HG03064 (cell line): ENCODE measurements around the gene SH3D19.

Source experiments
- ATAC-seq: cut with Tn5 transposase; IDR thresholded peaks from one replicate; pipeline ENCODE4 v1.9.1; 2021; ENCODE audit warnings: low read depth; ENCODE audit not compliant: unreplicated experiment

SH3D19 gene

DNA sequence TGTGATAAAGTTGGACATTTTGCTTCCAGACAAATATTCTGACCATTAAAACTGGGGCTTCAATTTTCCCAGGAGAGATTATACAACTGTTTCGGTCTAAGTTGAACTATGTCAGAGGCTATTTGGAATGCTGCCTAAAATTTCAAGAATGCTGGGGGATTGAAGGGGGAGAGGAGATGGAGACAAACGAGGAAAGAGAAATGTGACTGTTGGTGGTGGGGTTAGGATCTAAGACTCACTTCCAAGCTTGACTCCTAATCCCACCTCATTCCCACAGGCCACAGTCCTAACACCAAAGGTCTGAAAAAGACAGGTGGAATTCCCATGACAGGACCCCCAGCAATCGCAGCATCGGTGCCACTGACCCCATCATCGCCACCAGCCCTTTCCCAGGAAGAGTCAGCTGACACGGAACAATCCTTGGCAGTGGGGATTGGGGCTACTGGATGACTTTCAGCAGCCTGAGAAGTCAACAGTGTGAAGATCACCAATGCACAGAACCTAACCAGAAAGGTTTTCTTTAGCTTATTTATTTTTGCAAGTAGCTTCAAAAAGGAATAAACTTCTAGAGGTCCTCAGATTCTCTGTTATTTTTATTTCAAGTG is 122.5 kb downstream of the SH3D19 start:
- ATAC-seq: no peak

GRCh38 chr4:151202381-151202780 is 123.0 kb downstream of the SH3D19 start:
- no peak for ATAC-seq

DNA sequence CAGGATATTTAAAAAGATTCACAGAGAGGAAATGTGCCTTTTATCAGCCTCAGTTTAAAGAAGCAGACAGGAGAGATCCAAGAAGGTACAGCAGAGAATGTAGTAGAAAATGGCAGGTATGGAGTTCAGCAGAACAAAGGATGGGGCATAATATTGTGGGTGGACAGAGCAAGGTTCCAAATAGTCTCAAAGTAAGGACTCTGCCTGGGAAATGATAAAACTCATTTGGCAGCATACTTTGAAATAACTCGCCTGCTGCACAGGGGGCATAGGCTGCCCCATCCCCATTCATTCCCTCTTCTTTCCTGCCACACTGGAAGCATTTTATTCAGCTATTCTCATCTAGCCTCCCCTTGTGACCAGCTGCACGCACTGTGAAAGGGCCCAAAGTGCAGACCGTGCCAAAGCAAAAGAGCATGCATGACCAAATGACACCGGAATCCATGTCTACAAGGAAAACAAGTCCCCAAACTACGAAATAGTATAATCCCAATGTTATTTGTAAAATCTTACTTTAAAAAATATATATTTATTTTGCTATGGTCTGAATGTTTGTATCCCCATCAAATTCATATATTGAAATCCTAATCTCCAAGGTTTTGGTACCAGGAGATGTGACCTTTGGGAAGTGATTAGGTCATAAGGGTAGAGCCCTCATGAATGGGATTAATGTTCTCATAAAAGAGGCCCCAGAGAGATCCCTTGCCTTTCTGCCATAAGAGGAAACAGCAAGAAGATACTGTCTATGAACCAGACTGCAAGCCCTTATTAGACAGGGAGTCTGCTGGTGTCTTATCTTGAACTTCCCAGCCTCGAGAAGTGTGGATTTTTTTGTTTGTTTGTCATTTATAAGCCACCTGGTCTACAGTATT is 125.8 kb downstream of the SH3D19 start:
- no peak for ATAC-seq

DNA sequence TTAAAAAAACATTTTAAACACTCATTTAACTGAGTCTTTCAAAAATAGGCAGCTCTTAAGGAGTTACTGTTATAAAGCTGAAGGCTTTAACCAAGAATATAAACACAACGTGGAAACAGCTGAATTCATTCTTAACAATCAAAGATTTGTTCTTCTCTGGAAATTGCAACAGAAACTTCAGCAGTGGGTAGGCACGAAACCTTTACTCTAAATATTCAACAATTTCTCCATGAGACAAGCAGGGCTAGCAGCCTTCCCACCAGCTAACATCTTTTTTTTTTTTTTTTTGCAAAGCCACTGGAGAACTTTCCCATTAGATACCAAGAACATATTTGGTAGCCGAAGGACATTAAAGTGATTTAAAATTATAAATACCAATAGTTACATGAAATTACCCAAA is 126.7 kb downstream of the SH3D19 start:
- ATAC-seq: no peak

DNA sequence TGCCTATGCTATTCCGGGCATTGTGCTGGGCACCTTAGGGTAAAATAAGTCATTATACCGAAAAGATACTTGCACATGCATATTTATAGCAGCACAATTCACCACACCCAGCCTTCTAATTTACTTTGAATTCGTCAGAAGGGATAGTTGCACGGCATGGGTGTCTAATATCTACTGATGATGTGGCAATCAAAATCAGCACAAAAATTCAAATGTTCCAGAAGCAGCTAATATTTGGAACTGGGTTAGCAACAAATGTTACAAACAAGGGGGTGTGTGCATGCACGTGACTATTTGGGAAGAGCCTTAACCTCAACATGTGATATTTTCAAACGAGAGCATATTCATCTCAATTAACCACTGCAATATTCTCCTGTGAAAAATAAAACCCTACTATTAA is 128.2 kb downstream of the SH3D19 start:
- no peak for ATAC-seq

DNA sequence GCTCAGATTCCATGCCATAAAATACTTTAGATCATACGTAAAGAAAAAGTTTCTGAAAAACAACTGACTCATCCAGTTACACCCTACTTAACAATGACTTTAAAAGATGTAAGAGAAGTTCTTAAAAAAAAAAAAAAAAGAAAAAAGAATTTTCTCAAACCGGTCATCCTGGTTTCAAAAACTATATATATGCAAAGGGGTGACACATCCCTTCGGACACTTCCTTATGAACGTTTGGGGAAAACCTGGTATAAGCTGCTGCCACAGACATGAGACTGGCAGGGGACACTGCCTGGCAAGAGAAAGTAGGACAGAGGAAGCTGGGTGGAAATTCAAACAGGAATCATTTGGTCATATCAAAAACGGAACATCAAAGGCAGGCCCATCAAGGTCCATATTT is 129.6 kb downstream of the SH3D19 start:
- no peak for ATAC-seq

DNA sequence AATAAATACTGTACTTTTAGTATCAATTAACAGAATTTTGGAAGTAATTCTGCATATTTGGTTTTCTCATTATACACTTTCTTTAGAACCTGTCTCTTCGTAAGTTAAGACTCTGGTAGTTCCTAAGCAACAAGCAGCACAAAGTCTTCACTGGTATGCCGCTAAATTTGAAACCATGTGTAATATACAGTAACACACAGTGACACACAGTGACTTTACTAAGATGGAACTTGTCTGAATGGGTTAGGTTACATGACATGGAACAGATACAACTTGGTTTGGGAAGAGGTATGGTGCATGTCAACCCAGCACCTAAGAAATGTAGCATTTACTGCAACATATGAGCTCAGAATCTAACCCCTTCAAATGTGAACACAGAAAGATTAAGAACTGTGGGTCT is 132.0 kb downstream of the SH3D19 start:
- no peak for ATAC-seq

- ATAC-seq: no peak
These were observed 132.7 kb downstream of the SH3D19 start for GRCh38 chr4:151192556-151193235.

- ATAC-seq: no peak
These were observed 140.6 kb downstream of the SH3D19 start for GRCh38 chr4:151184523-151185458.

- no peak for ATAC-seq
These were observed 142.9 kb downstream of the SH3D19 start for GRCh38 chr4:151182455-151182996.

- ATAC-seq: no peak
These were observed 148.7 kb downstream of the SH3D19 start for GRCh38 chr4:151176685-151177084.

DNA sequence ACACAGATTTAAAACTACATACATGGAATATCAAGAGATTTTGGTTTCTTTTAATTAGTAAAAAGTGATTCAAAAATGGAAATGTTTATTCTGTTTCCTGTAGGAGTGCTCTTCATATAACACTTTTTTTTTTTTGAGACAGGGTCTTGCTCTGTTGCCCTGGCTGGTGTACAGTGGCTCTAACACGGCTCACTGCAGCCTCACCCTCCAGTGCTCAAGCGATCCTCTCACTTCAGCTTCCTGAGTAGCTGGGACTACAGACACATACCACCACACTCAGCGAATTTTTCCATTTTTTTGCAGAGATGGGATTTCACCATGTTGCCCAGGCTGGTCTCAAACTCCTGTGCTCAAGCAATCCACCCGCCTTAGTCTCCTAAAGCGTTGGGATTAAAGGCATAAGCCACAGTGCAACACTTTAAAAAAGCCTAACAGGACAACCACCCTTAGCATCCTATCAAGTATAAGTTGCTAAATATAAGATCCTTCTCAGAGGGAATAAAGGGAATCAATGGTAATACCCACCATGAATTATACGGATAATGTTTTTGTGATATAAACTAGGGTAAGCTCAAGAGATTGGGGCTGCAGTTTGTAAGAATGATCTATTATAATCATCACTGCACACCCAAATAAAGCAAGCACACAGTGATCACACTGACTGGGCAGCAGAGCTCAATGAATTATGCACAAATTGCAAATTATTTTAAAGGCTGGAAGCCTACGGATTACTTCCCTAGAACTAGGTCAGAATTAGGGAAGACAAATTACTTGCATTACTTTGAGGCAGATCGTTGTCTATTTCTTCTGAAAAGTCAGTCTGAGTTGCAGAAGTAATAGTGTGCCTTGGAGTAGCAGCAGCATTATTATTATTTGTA is 149.4 kb downstream of the SH3D19 start:
- ATAC-seq: no peak

GRCh38 chr4:151175233-151175632 is 150.2 kb downstream of the SH3D19 start:
- ATAC-seq: no peak

GRCh38 chr4:151174784-151175183 is 150.6 kb downstream of the SH3D19 start:
- no peak for ATAC-seq

DNA sequence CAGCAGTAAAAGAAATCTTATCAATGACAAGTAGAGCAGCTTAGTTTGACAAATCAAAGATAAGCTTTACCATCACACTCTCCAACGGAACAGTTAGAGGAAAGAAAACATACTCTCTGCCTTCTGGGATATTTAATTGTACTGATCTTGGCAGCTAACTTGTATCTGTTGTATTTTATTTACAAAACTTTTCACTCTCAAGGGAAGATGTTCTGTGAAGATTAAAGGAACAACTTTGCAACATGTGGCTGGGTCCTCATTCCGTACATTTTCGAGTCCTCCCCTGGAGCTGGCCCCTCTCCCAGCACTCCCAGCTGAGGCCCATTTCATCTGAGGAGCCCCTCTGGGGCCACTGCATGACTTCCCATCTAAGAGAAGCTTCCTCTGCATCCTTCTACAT is 151.5 kb downstream of the SH3D19 start:
- no peak for ATAC-seq

DNA sequence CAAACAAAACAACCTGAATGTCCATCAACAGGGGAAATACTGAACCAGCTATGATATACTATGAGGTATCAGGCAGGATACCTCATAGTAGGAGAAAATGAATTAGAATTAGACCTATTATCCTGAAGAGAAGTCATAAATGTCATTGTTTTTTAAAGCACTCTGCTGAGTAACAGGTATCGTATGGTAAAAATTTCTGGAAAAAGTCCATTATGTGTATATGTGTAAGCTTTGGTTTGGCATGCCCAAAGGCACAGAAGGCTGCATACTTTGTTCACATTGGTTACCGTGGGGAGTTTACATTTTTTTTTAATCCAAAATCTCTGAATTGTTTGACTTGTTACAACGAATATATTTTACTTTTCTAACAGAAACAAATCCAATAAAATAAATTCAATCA is 155.5 kb downstream of the SH3D19 start:
- no peak for ATAC-seq

DNA sequence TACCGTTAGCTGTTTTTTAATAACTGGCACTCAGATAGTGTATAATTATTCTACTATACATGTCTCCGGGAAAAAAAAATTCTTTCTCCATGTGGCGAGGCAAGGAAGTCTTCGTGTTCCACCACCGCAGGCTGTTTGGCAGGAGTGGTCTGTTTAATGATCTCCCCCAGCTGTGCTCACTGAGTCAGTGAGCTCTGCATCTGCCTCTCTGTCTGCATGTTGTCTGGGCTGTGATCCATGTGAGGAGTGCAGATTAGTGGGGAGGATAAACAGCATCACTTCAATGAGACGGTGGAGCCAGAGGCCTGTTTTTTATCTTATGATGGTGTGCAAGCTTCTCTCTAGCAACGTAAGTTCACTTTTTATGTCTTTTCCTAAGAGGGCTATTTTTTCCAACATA is 156.2 kb downstream of the SH3D19 start:
- no peak for ATAC-seq

DNA sequence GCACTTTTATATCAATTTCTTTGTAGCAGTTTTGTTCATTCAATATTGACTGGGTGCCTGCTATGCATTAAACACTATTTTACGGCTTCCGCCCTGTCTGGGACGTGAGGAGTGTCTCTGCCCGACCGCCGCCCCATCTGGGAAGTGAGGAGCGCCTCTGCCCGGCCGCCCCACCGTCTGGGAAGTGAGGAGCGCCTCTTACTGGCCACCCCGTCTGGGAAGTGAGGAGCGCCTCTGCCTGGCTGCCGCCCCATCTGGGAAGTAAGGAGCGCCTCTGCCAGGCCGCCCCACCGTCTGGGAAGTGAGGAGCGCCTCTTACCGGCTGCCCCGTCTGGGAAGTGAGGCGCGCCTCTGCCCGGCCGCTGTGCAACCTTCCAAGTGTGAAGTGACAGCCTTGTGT is 157.8 kb downstream of the SH3D19 start:
- ATAC-seq: no peak

DNA sequence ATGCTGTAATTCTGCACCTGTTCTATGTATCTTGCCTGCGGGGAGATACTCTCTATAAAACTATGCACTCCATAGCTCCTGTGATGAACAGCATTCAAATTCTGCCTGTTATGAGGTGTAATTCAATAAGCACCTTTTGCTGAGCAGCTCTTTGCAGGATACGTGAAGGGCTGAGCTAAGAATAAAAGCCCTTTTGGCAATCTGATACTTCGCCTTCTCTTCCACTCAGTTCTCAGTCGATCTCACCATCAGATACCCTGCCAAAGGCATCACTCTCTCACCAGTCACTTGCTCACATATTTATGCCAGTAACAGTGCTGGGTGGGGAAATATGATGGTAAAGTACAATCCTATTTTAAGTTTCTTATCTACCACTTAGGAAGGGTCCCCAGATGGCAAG is 158.8 kb downstream of the SH3D19 start:
- no peak for ATAC-seq
